Esophagus squamous epithelium (tissue), 5 donors: ENCODE results near the gene ATP6V0A4. TPM values are rescaled to one million over a fixed set of nuclear protein-coding genes. Genes with fewer than 3 reads are reported as not detected.
"Not testable (repeated sequence)": the region's sequence is repeated elsewhere in the genome, so short reads cannot be mapped to it uniquely, and the experiment has no call there.

Experiments
- DNase-seq: peaks from one replicate; lab custom pipeline; 2025; lab: John Stamatoyannopoulos, UW
- H3K27ac ChIP-seq, 4 donors: fragments of 200-600 bp; sonication (generic); one replicate each; pipeline ENCODE4 v1.5.1; 2016 to 2019; ENCODE audit warnings: mild to moderate bottlenecking in 1 of 4
- H3K27me3 ChIP-seq, 4 donors: fragments of 200-600 bp; sonication (generic); 1 replicate in 3 of 4; 2 replicates in 1 of 4; pipeline versions ENCODE4 v1.5.1 to v1.6.0; 2017 to 2021; ENCODE audit warnings: antibody characterized with exemption in 1 of 4
- H3K36me3 ChIP-seq, 3 donors: fragments of 200-600 bp; sonication (generic); one replicate each; pipeline ENCODE4 v1.5.1; 2016 to 2019
- H3K4me1 ChIP-seq, 3 donors: fragments of 200-600 bp; sonication (generic); one replicate each; pipeline ENCODE4 v1.5.1; 2017 to 2019
- H3K4me3 ChIP-seq, 4 donors: fragments of 200-600 bp; sonication (generic); 1 replicate in 3 of 4; 2 replicates in 1 of 4; pipeline ENCODE4 v1.5.1; 2016 to 2019; ENCODE audit warnings: mild to moderate bottlenecking in 2 of 4, moderate library complexity in 1 of 4
- H3K9me3 ChIP-seq, 3 donors: fragments of 200-600 bp; sonication (generic); one replicate each; pipeline ENCODE4 v1.5.1; 2016 to 2019
- CTCF ChIP-seq, 6 experiments: fragments of 450-650 bp in 4 of 6; fragments of 200-600 bp in 2 of 6; sonication (generic) in 2 of 6; IDR thresholded peaks; one replicate each; pipeline ENCODE4 v1.5.1; 2016 to 2019; ENCODE audit warnings: antibody characterized with exemption in 6 of 6, mild to moderate bottlenecking in 4 of 6, moderate library complexity in 4 of 6
- POLR2A ChIP-seq, 4 donors: fragments of 450-650 bp; IDR thresholded peaks; one replicate each; pipeline ENCODE4 v1.6.1; 2017; ENCODE audit warnings: antibody characterized with exemption in 4 of 4, mild to moderate bottlenecking in 4 of 4, moderate library complexity in 3 of 4
- WGBS, 2 donors: methylation state at CpG; one replicate each; pipeline ENCODE4 v1.1.5; 2018; 5-methylcytosine and 5-hydroxymethylcytosine counted together
- intact Hi-C: fragments of 100-400 bp; cut with DNase I; formaldehyde crosslinking; loops from one replicate; pipeline ENCODE4 v1.15.0; 2022
- total RNA-seq, 4 donors: library from RNA; depleted of rRNA; stranded (reverse); fragments of >200 nt; gene quantifications; one replicate each; pipeline ENCODE4 v1.1.0, GENCODE V29; 2016
- donor health status: DM: yes; HTN: yes; CAD: no.

The ATP6V0A4 gene
- total RNA-seq, 4 donors from 2014 or later, result 0.95 to 11.7 (median 5.6) TPM

GRCh38 chr7:138804618-138805017 lies 6.6 kb upstream of the ATP6V0A4 start:
- H3K9me3 ChIP-seq, result peaks cover 0 to 3% (median 0%) of the 10 kb centered on the region in 3 donors
- intact Hi-C loops, result no loop called here
- no peaks in the 10 kb centered on the region for H3K4me1 ChIP-seq
- H3K27me3 ChIP-seq, result no peaks in the 10 kb centered on the region
- no peak overlapping the region for H3K27ac ChIP-seq
- H3K4me3 ChIP-seq, result no peak overlapping the region
- H3K36me3 ChIP-seq, result no peaks in the 10 kb centered on the region
- 54 to 88% methylated on average over 1 of the region's 1 CpG for WGBS, 2 donors
- DNase-seq, result no peak
- TF ChIP-seq CTCF (IDR thresholded peaks at IDR 0.05), result no peak
- TF ChIP-seq POLR2A (IDR thresholded peaks at IDR 0.05), result no peak

GRCh38 chr7:138802706-138803105 lies 4.7 kb upstream of the ATP6V0A4 start:
- WGBS, 2 donors, result 87 to 94% methylated on average over 18 of the region's 18 CpGs
- intact Hi-C loops, result no loop called here
- DNase-seq, result no peak

GRCh38 chr7:138801256-138801655 lies 3.3 kb upstream of the ATP6V0A4 start:
- no peak for DNase-seq
- TF ChIP-seq POLR2A (IDR thresholded peaks at IDR 0.05) (no peak), CTCF (IDR thresholded peaks at IDR 0.05) (no peak)
- Histone ChIP-seq H3K9me3 (no peaks in the 10 kb centered on the region), H3K27me3 (peaks cover 0 to 12% (median 0%) of the 10 kb centered on the region in 4 donors), H3K4me3 (no peak overlapping the region), H3K27ac (no peak overlapping the region), H3K36me3 (no peaks in the 10 kb centered on the region), H3K4me1 (no peaks in the 10 kb centered on the region)
- intact Hi-C loops, result no loop called here
- WGBS, 2 donors, result 92 to 100% methylated on average over 2 to 3 of the region's 3 CpGs

More at GRCh38 chr7:138802706-138803105, 4.7 kb upstream of the ATP6V0A4 start:
- Histone ChIP-seq H3K9me3 (peaks cover 0 to 1% (median 0%) of the 10 kb centered on the region in 3 donors), H3K4me1 (no peaks in the 10 kb centered on the region), H3K36me3 (no peaks in the 10 kb centered on the region), H3K27ac (no peak overlapping the region), H3K4me3 (no peak overlapping the region), H3K27me3 (peaks cover 0 to 9% (median 0%) of the 10 kb centered on the region in 4 donors)
- TF ChIP-seq POLR2A (IDR thresholded peaks at IDR 0.05) (no peak), CTCF (IDR thresholded peaks at IDR 0.05) (no peak)

GRCh38 chr7:138799336-138800000 lies 1.5 kb upstream of the ATP6V0A4 start:
- H3K9me3 ChIP-seq, result no peaks in the 10 kb centered on the region
- H3K36me3 ChIP-seq, result no peaks in the 10 kb centered on the region
- 56 to 73% methylated on average over 7 of the region's 7 CpGs for WGBS, 2 donors
- H3K27ac ChIP-seq, result no peak overlapping the region
- DNase-seq, result no peak
- no peak overlapping the region for H3K4me3 ChIP-seq
- TF ChIP-seq POLR2A (IDR thresholded peaks at IDR 0.05) (no peak), CTCF (IDR thresholded peaks at IDR 0.05) (no peak)
- H3K27me3 ChIP-seq, result peaks cover 0 to 12% (median 0%) of the 10 kb centered on the region in 4 donors
- intact Hi-C loops, result no loop called here
- H3K4me1 ChIP-seq, result no peaks in the 10 kb centered on the region

- no peaks in the 10 kb centered on the region for H3K9me3 ChIP-seq
- 45 to 57% methylated on average over 5 of the region's 5 CpGs for WGBS, 2 donors
- no peak overlapping the region for H3K4me3 ChIP-seq
- H3K36me3 ChIP-seq, result no peaks in the 10 kb centered on the region
- TF ChIP-seq CTCF (IDR thresholded peaks at IDR 0.05) (no peak), POLR2A (IDR thresholded peaks at IDR 0.05) (no peak)
- no peak overlapping the region for H3K27ac ChIP-seq
- no peak for DNase-seq
- intact Hi-C loops, result no loop called here
- peaks cover 0 to 12% (median 0%) of the 10 kb centered on the region in 4 donors for H3K27me3 ChIP-seq
- no peaks in the 10 kb centered on the region for H3K4me1 ChIP-seq
These were observed 840 bp upstream of the ATP6V0A4 start for GRCh38 chr7:138798836-138799235.

GRCh38 chr7:138797046-138797445 lies 950 bp downstream of the ATP6V0A4 start:
- H3K27me3 ChIP-seq, result peaks cover 0 to 12% (median 0%) of the 10 kb centered on the region in 4 donors
- H3K27ac ChIP-seq, intact Hi-C loops, H3K36me3 ChIP-seq, H3K4me1 ChIP-seq, H3K9me3 ChIP-seq, DNase-seq, H3K4me3 ChIP-seq: not testable (repeated sequence)
- WGBS, 2 donors, result 51 to 82% methylated on average over 4 of the region's 4 CpGs
